NCI-H187 (cell line): ENCODE measurements around the gene GNG7.
"Not testable (repeated sequence)": the region's sequence is repeated elsewhere in the genome, so short reads cannot be mapped to it uniquely, and the experiment has no call there.

Source experiments
- DNase-seq, 2 experiments: peaks; one replicate each; lab custom pipeline; 2025; lab: John Stamatoyannopoulos, UW

The GNG7 gene

GRCh38 chr19:2619076-2619475, 83.4 kb downstream of the GNG7 start:
- DNase-seq = no peak

GRCh38 chr19:2618611-2619010, 83.9 kb downstream of the GNG7 start:
- no peak for DNase-seq

GRCh38 chr19:2617393-2618165, 84.9 kb downstream of the GNG7 start:
- no peak for DNase-seq

GRCh38 chr19:2616741-2617392, 85.6 kb downstream of the GNG7 start:
- no peak for DNase-seq

GRCh38 chr19:2615782-2616181, 86.7 kb downstream of the GNG7 start:
- DNase-seq = no peak

GRCh38 chr19:2613507-2614295, 88.8 kb downstream of the GNG7 start:
- DNase-seq = no peak

- no peak for DNase-seq
These were observed 89.8 kb downstream of the GNG7 start for GRCh38 chr19:2612619-2613249.

GRCh38 chr19:2611483-2612464, 90.7 kb downstream of the GNG7 start:
- no peak for DNase-seq

GRCh38 chr19:2610637-2611482, 91.6 kb downstream of the GNG7 start:
- DNase-seq = peak; percentile 74 to 80

- DNase-seq = no peak
These were observed 92.9 kb downstream of the GNG7 start for GRCh38 chr19:2609389-2610116.

GRCh38 chr19:2609034-2609388, 93.5 kb downstream of the GNG7 start:
- not testable (repeated sequence) for DNase-seq

- DNase-seq = no peak
These were observed 93.9 kb downstream of the GNG7 start for GRCh38 chr19:2608602-2608922.

- peak in 1 of 2 experiments; percentile 13 for DNase-seq
These were observed 94.5 kb downstream of the GNG7 start for GRCh38 chr19:2607712-2608601.

GRCh38 chr19:2606774-2607173, 95.7 kb downstream of the GNG7 start:
- not testable (repeated sequence) for DNase-seq

- DNase-seq = not testable (repeated sequence)
These were observed 96.6 kb downstream of the GNG7 start for GRCh38 chr19:2605889-2606288.

- no peak for DNase-seq
These were observed 97.7 kb downstream of the GNG7 start for GRCh38 chr19:2604747-2605329.

- no peak for DNase-seq
These were observed 99.2 kb downstream of the GNG7 start for GRCh38 chr19:2603334-2603733.
